ENCODE measurements around the gene SUGCT.

DNA sequence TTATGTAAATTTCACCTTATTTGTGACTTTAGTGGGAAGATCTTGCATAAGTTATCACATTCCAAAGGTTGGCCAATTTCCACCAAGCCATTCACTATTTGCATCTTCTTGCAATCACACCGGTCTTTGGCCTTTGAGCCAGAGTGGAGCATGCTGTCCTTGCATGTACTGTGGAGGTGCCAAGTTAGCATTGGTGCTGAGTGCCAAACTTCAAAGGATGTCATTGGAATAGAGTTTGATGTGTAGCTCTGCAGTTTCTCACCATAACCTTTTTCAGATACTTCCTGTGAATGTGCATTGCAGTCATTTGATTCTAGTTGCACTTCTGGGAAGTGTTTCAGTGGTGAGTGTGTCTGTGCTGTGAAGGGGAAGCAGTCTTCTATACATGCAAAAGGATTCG, 620.6 kb downstream of the SUGCT start:
- TF ChIP-seq SUZ12 (IDR thresholded peaks at IDR 0.05; ENCODE audit: extremely low read depth, insufficient read depth, insufficient read length) (no peak), ZNF274 (IDR thresholded peaks at IDR 0.05; ENCODE audit: low read depth, low read length) (no peak)
